GM19043 (cell line): ENCODE data around the gene CUL7.
"Not testable (repeated sequence)": the region's sequence is repeated elsewhere in the genome, so short reads cannot be mapped to it uniquely, and the experiment has no call there.

Experiments used
- ATAC-seq: cut with Tn5 transposase; IDR thresholded peaks from one replicate; pipeline ENCODE4 v1.9.1; 2021; ENCODE audit warnings: low read depth; ENCODE audit not compliant: unreplicated experiment

CUL7 gene

DNA sequence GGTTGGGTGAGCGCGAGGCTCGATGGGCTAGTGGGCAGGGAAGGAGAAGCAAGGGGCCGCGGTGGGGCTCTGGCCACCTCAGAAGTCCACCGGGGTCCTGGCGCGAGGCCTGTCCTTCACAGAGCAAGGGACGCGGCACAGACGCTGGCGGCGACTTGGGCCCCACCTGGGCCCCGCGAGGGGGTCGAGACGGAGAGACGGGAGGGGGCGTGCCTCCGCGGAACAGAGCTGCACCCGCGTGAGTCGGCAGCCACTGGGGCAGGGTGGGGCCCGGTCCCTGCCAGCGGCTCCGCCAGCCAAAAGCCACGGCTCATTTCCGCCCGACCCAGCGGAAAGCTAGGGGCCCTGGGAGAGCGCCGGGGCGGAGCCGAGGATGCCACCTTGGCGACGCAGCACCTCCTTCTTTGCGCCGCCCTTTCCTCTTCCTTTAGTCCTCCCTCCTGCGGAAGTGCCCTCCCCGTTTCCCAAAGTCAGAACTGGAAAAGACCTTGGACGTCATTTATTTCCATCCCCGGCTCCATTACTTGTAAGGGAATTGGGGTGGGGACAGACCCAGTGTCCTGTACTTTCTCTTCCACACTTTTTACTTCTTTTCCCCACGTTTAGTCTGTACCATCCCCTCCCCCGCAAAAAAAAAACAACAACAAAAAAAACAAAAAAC lies at the start of gene CUL7:
Gene CUL7 (minus strand): TSS at position 307 of the 661 bp plus-strand sequence. CDS start 1,063 bp downstream, outside the sequence.
- ATAC-seq: peak; percentile 84

DNA sequence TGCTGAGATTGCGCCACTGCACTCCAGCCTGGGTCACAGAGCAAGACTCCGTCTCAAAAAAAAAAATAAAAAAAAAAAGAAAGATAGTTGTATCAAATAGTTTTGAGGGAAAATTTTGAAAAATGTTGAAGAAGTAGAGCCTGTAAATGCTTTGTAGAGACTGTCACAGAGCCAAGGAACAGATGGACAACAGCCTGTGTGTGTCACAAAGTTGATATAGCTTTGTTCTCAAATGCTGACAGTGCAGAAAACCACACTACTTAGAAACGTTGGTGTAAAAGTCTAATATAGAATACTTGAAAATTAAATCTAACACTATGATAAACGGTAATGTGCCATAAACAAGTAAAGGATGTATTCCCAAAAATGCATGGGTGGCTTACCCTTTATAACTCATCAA lies 47.8 kb upstream of the CUL7 start:
- ATAC-seq: no peak

DNA sequence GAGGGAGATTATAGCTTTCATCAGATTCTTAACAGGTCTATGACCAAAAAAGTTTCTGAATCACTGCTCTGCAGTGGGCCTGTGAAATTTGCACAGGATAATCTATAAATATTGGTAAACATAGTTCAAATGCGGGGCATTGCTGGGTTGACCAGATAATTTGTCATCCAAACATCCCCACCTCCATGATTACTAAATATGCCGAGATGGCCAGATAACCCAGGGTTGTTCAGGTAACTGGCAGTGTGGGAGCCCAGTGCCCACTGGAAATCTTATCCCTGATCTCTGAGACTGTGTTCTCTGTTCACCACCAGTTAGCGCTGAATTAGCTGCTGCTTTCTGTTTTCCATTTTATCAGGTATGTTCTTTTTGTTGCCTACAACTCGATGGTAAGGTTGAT lies 43.9 kb upstream of the CUL7 start:
- ATAC-seq: no peak

DNA sequence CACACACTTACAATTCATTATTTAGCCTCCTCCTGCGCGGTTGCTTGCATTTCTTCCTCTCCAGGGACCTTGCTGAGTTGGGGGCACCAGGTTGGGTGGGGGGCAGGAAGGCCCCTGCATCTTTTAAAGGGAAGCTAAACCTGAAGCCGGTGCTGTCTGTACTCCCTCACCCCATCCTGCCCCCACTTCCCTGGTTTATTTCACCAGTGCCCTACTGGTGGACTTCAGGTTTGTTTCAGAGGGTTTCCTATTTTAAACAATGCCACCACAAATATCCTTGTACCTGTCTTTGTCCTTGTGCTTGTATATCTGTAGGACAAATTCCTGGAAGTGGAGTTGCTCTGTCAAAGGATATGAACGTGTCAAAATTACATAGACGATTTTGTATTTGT lies 43.4 kb upstream of the CUL7 start:
- ATAC-seq: no peak

DNA sequence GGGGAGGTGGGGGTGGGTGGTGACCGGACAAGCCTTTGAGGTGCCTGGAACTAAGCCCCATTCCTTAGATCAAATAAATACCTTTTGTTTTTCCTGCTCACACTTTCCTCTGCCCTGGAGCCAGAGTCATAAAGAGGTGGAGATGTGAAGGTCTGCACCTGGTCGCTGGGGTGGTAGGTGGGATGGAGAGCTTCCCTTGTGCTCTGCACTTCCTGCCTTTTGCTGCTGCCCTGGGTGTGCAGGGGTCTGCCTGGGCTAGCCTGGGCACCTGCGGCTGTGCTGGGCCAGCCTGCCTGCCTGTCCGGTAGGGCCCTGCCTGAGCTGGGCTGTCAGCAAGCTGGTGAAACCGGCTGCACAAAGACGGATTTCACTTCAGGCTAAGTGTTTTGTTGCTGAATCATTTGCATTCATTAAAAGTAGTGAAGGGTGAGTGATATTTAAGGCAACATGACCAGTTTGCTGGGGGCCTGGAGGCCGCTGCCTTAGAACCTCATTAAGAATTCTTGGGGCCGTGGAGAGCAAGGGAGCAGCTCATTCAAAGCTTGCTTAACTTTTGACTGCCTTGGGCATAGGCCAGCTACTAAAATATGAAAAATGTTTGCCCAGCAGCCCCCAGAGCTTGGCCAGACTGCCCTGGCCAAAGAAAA lies 42.9 kb upstream of the CUL7 start:
- no peak for ATAC-seq

DNA sequence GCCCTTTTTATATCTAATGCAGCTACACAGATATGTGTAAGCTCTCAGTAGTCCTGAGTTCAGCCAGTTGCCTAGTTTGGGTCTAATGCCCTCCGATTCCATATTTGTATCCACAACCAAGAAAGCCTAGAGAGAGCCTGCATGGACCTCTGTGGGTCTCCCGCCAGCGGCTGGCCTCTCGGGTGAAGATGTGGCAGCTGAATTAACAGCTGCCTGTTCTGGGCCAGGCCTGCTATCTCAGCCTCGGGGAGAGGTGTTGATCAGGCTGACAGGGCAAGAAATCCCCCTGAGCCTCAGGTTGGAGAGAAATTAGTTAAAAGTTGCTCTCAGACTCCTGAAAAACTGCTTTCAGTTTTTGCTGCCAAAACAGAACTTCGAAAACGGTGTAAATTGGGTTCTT lies 42.3 kb upstream of the CUL7 start:
- ATAC-seq: no peak

DNA sequence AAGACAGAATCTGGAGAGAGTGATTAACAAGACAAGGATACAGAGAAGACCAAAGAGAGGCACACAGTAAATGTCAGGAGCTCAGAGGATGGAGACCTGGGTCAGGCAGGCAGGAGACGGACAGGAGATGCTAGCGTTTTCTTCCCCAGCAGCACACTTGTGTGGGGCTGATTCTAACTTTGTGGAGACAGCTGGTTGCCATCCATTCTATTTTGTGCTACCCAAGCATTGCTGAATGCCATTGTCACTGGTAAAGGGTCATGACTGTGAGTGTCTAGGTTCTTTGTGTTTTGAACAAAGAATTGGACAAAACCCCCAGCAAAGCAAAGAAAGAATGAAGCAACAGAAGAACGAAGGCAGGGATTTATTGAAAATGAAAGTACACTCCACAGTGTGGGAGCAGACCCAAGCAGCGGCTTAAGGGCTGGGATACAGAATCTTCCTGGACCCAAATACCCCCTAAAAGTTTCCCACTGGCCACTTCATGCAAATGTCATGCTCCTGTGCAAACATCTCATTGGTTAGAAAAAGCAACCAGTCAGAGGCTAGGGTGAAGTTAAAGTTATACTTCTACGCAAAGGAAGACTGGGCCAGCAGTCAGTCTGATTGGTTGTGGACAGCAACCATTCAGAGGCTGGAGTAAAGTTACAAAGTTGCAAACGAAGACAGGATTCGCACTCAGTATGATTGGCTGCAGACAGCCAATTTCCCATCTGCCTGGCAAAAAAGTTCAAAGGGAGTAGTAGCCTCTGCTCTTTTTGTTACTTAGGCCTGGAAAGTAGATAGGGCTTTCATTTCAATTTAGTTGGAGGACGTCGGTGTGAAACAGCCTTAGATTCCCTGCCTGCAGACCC lies 40.0 kb upstream of the CUL7 start:
- no peak for ATAC-seq

DNA sequence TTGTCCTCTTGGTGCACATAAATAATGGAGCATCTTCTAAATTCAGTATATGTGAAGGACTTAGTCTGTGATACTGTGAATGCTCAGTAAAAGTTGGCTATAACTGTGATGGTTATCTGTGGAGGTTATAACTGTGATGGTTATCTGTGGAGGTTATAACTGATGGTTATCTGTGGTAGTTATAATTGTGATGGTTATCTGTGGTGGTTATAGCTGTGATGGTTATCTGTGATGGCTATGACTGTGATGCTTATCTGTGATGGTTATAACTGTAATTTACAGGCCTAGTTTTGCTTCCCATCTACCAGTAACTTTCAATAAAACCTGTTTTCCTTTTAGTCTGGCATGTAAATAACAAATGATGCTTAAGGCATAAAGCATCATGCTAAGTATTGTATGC lies 39.0 kb upstream of the CUL7 start:
- no peak for ATAC-seq

DNA sequence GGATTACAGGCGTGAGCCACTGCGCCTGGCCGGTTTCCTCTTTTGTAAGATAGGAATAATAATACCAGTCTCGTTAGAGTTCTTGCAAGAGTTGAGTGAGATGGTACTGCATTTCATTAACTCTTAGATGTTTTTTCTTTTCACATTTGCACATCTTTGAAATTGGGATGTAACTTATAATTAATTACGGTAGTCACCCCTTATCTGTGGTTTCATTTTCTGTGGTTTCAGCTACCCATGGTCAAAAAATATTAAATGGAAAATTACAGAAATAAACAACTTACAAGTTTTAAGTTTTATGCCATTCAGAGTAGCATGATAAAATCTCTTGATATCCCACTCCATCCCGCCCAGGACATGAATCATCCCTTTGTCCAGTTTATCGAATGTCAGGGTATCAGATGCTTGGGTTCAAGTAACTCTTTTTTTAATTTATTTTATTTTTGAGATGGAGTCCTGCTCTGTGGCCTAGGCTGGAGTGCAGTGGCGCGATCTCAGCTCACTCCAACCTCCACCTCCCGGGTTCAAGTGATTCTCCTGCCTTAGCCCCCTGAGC lies 37.9 kb upstream of the CUL7 start:
- ATAC-seq: no peak

DNA sequence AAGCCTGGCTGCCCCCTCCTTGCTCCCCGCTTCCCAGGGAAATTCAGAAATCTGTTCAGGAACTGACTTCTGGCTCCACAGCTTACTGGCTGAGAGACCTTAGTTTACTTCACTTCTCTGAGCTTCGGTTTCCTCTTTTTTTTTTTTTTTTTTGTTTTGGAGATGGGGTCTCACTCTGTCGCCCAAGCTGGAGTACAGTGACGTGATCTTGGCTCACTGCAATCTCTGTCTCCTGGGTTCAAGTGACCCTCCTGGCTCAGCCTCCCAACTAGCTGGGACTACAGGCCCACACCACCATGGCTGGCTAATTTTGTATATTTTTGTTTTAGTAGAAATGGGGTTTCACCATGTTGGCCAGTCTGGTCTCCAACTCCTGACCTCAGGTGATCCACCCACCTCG lies 37.4 kb upstream of the CUL7 start:
- ATAC-seq: no peak

DNA sequence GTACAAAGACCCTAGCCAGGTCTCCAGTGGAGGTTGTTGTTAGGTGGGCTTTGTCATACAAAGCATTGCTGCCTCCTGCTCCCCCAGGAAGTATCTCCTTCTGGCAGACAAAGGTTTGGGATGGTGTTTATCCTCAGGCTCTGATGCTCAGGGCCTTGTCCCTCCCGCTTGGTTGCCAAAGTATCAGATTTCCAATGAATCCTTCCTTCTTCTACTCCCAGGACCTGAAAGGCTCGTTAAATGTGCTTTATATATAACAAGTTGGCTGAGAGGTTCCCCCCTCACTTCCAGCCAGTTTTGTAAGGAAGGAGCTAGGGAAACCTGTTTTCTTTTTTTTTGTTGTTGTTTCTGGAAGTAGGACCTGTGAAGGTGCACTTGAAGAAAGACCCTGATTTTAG lies 36.9 kb upstream of the CUL7 start:
- no peak for ATAC-seq

DNA sequence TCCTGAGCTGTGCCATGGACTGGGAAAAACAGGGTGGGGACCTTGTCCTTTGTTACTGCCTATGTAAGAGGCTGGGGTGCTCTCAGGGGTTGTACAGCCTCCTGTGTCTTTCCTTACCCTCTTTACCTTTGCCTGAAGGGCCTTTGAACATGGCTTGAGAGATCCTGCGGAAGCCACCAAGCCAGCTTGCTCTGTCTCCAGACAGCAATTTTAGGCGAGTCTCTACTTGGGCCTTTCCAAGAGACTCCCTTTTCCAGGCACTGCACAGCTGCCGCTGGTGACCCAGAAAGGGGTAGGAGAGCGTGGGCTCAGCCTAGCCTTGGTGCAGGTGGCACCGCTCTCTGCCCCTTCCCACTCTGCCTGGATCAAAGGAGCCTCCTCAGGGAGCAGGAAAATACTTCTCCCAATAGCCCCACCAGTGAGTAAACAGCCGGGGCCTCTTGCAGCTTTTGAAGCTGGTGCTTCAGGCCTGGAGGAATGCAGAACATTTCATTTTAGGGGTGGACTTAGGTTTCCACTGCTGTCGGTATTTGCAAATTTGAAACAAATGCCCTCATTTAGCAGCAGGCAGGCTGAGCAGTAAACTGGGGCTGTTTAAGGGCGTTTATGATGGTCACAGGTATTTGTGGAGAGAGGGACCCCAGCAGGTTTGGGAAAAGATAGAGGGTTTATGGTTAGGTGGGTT lies 36.4 kb upstream of the CUL7 start:
- ATAC-seq: no peak

DNA sequence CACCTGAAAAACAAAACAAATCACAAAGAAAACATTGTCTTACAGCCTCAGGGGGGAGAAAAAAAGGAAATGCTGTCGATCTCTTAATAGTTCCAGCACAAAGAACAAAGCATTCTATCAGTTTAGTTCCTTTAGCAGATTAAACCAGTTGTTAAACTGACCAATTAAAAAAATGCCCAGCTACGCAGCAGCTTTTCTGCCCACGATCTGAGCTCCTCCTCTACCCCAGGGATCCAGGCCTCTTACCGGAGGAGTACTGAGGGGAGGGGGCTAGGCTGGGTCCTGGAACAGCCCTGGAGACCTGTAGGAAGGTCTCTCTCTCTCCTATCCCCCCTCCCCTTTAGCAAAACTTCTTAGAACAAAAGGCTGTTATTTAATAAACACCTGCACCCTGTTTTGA lies 35.8 kb upstream of the CUL7 start:
- no peak for ATAC-seq

DNA sequence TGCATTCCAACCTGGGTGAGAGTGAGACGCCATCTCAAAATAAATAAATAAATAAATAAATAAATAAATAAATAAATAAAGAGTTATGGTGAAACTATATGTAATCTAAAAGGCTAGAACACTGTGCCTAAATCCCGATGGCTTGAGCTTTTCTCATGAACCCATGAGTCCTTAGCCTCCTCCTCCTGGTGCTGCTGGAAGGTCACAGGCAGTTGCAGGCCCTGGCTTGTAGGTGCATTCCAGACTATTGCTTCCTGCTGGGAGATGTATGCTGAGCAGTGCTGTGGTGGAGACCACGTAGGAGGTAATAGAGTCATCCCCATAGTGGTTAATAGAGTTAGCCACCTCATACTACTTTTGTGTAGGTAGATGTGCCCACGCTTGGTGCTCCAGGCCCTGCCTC lies 35.0 kb upstream of the CUL7 start:
- ATAC-seq: no peak

DNA sequence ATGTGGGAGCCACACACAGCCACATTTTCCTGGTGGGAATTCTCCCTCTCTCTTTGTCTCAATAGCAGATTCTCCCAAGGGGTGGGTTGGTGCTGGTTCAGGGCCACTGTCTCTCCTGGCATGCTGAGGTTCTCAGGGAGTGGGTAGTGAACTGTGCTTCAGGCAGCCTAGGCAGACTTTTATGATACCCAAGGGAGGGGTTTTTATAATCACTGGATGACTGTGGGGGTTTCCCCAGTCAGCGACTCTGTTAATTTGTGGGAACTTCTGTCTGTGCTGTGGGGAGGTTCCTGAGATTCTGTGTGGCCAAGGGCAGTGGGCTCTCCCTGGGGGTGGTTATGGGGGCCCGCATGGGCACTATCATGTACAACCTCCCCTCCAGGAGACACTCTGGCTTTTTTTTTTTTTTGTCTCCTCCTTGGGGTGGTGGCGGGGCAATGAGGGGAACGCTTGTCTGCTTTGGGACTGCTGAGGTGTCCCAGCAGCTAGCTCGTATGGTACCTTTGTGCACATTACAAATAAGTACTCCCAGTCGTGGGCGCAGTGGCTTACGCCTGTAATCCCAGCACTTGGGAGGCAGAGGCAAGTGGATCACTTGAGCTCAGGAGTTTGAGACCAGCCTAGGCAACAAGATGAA lies 32.5 kb upstream of the CUL7 start:
- ATAC-seq: no peak

DNA sequence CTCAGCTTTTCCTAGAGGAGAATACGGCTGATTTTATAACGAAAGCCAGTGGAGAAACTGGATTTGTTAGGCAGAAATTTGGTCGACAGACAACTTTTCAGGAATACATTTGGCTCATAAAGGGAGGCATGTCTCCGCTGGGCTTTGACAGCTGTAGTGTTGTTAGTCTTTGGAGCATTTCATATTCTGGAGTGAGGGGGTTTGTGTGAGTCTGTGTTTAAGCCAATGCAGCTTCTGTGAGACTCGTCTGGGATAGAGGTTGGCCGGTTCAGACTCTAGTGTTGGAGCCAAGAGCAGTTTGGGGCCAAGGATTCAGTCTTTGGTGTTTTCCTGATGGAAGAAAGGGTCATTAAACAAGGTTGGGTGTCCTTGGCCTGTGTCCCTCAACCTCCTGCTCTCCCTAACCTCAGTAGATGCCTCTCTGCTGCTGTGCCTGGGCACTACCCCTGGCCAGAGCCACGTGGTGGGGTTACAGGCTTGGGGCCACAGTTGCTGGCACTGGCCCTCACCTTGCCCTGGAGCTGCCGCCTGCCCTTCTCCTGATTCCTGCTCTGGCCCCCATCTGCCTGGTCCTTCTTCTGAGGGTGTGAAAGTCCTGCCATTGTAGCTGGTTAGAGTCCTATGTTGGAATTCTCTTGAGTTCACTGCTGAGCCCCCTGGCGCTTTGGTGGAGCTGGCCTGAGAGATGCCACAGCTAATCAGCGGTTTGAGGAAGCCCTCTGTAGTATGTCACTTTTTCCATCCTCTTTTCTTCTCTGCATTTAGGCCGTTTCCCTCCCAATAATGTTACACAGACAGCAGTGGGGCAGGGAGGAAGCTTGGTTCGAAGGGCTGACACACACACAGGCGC lies 29.4 kb upstream of the CUL7 start:
- no peak for ATAC-seq

DNA sequence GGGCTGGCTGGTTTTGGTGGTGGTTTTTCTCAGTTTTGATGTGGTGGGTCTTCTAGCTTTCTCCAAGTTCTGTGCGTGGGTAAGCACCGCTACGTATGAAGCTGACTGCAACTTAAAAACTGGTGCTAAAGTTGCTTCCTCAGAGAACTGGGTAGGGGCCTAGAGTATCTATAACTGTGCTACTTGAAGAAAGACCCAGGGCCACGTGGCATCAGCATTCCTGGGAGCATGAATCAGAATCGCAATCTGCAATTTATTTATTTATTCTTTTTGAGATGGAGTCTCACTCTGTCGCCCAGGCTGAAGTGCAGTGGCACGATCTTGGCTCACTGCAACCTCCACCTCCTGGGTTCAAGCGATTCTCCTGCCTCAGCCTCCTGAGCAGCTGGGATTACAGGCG lies 28.3 kb upstream of the CUL7 start:
- ATAC-seq: not testable (repeated sequence)

DNA sequence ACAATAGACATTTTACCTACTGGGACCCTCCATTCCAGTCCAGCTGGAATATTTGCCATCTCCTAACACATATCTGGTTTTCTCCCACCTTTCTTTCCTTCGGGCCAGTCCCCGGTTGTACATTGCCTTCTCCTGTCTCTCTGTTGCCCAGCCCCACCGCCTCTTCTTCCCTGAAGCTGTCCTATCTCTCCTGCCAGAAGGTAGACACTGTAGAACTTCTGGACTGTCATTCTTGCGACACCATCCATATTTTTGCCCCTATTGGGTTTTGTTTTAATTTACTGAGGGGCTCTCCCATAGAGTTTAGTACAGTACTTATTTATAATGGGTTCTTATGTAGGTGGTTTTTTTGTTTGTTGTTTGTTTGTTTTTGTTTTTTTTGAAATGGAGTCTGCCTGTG lies 27.4 kb upstream of the CUL7 start:
- ATAC-seq: no peak

DNA sequence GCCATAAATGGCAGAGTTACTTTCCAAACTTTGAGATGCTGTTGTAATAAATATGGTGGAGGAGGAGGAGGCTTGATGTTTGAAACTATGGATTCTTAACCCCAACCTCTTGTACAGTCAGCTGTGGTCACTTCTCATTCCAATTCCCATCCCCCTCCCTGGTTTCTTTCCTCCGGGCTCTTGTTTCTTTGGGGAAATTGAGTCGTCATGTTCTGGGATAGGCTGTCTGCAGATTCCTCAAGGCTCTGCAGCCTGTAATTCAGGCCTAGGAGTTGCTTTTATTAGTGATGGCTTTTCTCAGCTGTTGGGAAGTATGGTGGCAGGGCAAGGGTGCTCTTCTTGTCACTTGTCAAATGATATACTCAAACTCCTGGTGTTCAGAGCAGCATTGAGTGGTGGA lies 25.0 kb upstream of the CUL7 start:
- no peak for ATAC-seq
